ENCODE data around the gene MT3.

GRCh38 chr16:56564793-56565477 lies 24.4 kb upstream of the MT3 start, which contains the start of gene MT4:
- TF ChIP-seq POLR2AphosphoS5 (IDR thresholded peaks at IDR 0.05; ENCODE audit: borderline replicate concordance, low read depth, low read length), result no peak
- no peak for TF ChIP-seq EZH2 (IDR thresholded peaks at IDR 0.05)

Data from SK-N-MC (cell line).